SK-N-MC (cell line): ENCODE data around the gene HS2ST1.
"Not testable (repeated sequence)": the region's sequence is repeated elsewhere in the genome, so short reads cannot be mapped to it uniquely, and the experiment has no call there.

ENCODE experiments used
- DNase-seq: peaks from one replicate; pipeline ENCODE4 v3.0.0-alpha.2; 2011; ENCODE audit warnings: low read depth, low spot score
- H3K27ac ChIP-seq: fragments of 200-600 bp; sonication (generic); 2 replicates; pipeline ENCODE4 v1.5.1; 2016; ENCODE audit warnings: mixed run types
- H3K36me3 ChIP-seq: fragments of 200-600 bp; sonication (generic); 2 replicates; pipeline ENCODE4 v1.6.1; 2017; ENCODE audit warnings: antibody characterized with exemption, low read length, mixed read lengths; ENCODE audit not compliant: insufficient read depth
- H3K4me3 ChIP-seq: fragments of 200-600 bp; sonication (generic); 2 replicates; pipeline ENCODE4 v1.5.1; 2016
- H3K9ac ChIP-seq: fragments of 200-600 bp; sonication (generic); 2 replicates; pipeline ENCODE4 v1.8.0; 2017; ENCODE audit warnings: mixed run types, mixed read lengths; ENCODE audit not compliant: insufficient read length
- H3K9me3 ChIP-seq: fragments of 200-600 bp; sonication (generic); 2 replicates; pipeline ENCODE4 v1.6.1; 2017; ENCODE audit warnings: low read depth, mild to moderate bottlenecking, antibody characterized with exemption, low read length, moderate library complexity, mixed read lengths
- EZH2 ChIP-seq: fragments of 200-600 bp; sonication (generic); IDR thresholded peaks from one replicate; pipeline ENCODE4 v1.6.1; 2017; ENCODE audit warnings: antibody characterized with exemption
- FOXP2 ChIP-seq: optimal IDR thresholded peaks from 2 replicates; pipeline ENCODE3; 2011; ENCODE audit warnings: mild to moderate bottlenecking, moderate library complexity; ENCODE audit not compliant: insufficient read depth; ENCODE audit errors: extremely low read length, control extremely low read depth
- POLR2AphosphoS5 ChIP-seq: IDR thresholded peaks from 2 replicates; pipeline ENCODE4 v1.6.1; 2012; ENCODE audit warnings: mild to moderate bottlenecking, low read depth, low read length, borderline replicate concordance

HS2ST1 gene

GRCh38 chr1:87017998-87018672 is 103.7 kb downstream of the HS2ST1 start:
- H3K9me3 ChIP-seq = peaks cover 3% of the 10 kb centered on the region; the same call in 1 of the 2 replicates
- no peak for DNase-seq
- no peak overlapping the region for H3K27ac ChIP-seq
- no peak overlapping the region for H3K4me3 ChIP-seq
- no peak overlapping the region for H3K9ac ChIP-seq
- no peaks in the 10 kb centered on the region for H3K36me3 ChIP-seq
- TF ChIP-seq EZH2 = no peak

- no peak overlapping the region for H3K9ac ChIP-seq
- no peak overlapping the region for H3K4me3 ChIP-seq
- H3K36me3 ChIP-seq = no peaks in the 10 kb centered on the region
- no peaks in the 10 kb centered on the region for H3K9me3 ChIP-seq
- TF ChIP-seq EZH2 = no peak
- TF ChIP-seq FOXP2 = no peak
- TF ChIP-seq POLR2AphosphoS5 = no peak
- H3K27ac ChIP-seq = no peak overlapping the region
- DNase-seq = no peak
Measured at GRCh38 chr1:87023326-87023725, 108.9 kb downstream of the HS2ST1 start.

GRCh38 chr1:87024936-87025540 is 110.6 kb downstream of the HS2ST1 start:
- TF ChIP-seq FOXP2 (no peak), POLR2AphosphoS5 (no peak), EZH2 (no peak)
- H3K27ac ChIP-seq = no peak overlapping the region
- DNase-seq = no peak
- H3K36me3 ChIP-seq = no peaks in the 10 kb centered on the region
- H3K4me3 ChIP-seq = no peak overlapping the region
- H3K9ac ChIP-seq = no peak overlapping the region
- no peaks in the 10 kb centered on the region for H3K9me3 ChIP-seq

GRCh38 chr1:87027561-87027960 is 113.1 kb downstream of the HS2ST1 start:
- not testable (repeated sequence) for DNase-seq, H3K27ac ChIP-seq, H3K4me3 ChIP-seq, H3K9ac ChIP-seq, H3K36me3 ChIP-seq, H3K9me3 ChIP-seq

GRCh38 chr1:87028576-87028975 is 114.1 kb downstream of the HS2ST1 start:
- H3K36me3 ChIP-seq = no peaks in the 10 kb centered on the region
- no peak for TF ChIP-seq POLR2AphosphoS5
- TF ChIP-seq FOXP2 = no peak
- no peak for TF ChIP-seq EZH2
- H3K27ac ChIP-seq = no peak overlapping the region
- DNase-seq = no peak
- no peak overlapping the region for H3K4me3 ChIP-seq
- no peaks in the 10 kb centered on the region for H3K9me3 ChIP-seq
- no peak overlapping the region for H3K9ac ChIP-seq

GRCh38 chr1:87030740-87031690 is 116.6 kb downstream of the HS2ST1 start:
- Histone ChIP-seq H3K9me3 (no peaks in the 10 kb centered on the region), H3K9ac (no peak overlapping the region), H3K27ac (no peak overlapping the region), H3K4me3 (no peak overlapping the region), H3K36me3 (no peaks in the 10 kb centered on the region)
- TF ChIP-seq POLR2AphosphoS5 = no peak
- TF ChIP-seq EZH2 = no peak
- TF ChIP-seq FOXP2 = no peak
- no peak for DNase-seq

- Histone ChIP-seq H3K9ac (no peak overlapping the region), H3K9me3 (no peaks in the 10 kb centered on the region), H3K36me3 (no peaks in the 10 kb centered on the region), H3K4me3 (no peak overlapping the region), H3K27ac (no peak overlapping the region)
- DNase-seq = no peak
- TF ChIP-seq POLR2AphosphoS5 (no peak), FOXP2 (no peak), EZH2 (no peak)
Measured at GRCh38 chr1:87034351-87034750, 119.9 kb downstream of the HS2ST1 start.

GRCh38 chr1:87039096-87039495 is 124.7 kb downstream of the HS2ST1 start:
- no peak overlapping the region for H3K27ac ChIP-seq
- no peaks in the 10 kb centered on the region for H3K9me3 ChIP-seq
- no peak for DNase-seq
- TF ChIP-seq POLR2AphosphoS5 (no peak), EZH2 (no peak), FOXP2 (no peak)
- H3K9ac ChIP-seq = no peak overlapping the region
- no peaks in the 10 kb centered on the region for H3K36me3 ChIP-seq
- H3K4me3 ChIP-seq = no peak overlapping the region
